ENCODE data around the gene PLEKHA7.

The PLEKHA7 gene

DNA sequence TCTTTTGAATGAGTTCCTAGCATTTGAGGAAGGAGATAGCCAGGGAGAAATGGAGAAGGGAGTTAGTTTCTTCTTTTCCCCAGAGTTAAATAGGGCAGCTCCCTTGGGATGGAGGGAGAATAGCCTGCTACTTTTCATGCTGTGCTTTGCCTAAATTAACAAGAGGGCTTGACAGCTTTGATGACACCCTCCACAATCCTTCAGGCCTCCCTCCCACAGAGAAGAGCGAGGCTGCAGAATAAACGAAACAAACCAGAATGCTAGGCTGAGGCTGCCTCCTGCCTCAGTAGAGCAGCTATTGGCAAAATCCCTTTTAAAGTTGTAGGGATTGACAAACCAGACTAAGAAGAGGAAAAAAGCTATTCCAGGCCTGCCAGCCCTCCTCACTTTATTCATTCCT is 181.2 kb downstream of the PLEKHA7 start:
- in situ Hi-C loops (cut with HindIII; ENCODE audit: low sequenced_read_pairs): no loop called here
- TF ChIP-seq, protein P1, sequence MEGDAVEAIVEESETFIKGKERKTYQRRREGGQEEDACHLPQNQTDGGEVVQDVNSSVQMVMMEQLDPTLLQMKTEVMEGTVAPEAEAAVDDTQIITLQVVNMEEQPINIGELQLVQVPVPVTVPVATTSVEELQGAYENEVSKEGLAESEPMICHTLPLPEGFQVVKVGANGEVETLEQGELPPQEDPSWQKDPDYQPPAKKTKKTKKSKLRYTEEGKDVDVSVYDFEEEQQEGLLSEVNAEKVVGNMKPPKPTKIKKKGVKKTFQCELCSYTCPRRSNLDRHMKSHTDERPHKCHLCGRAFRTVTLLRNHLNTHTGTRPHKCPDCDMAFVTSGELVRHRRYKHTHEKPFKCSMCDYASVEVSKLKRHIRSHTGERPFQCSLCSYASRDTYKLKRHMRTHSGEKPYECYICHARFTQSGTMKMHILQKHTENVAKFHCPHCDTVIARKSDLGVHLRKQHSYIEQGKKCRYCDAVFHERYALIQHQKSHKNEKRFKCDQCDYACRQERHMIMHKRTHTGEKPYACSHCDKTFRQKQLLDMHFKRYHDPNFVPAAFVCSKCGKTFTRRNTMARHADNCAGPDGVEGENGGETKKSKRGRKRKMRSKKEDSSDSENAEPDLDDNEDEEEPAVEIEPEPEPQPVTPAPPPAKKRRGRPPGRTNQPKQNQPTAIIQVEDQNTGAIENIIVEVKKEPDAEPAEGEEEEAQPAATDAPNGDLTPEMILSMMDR (IDR thresholded peaks at IDR 0.05; ENCODE audit: low read depth, low read length, missing control alignments): no peak
- no peak overlapping the region for H3K4me3 ChIP-seq (ENCODE audit: low read depth, low read length)
- DNase-seq (ENCODE audit: low read depth): no peak

DNA sequence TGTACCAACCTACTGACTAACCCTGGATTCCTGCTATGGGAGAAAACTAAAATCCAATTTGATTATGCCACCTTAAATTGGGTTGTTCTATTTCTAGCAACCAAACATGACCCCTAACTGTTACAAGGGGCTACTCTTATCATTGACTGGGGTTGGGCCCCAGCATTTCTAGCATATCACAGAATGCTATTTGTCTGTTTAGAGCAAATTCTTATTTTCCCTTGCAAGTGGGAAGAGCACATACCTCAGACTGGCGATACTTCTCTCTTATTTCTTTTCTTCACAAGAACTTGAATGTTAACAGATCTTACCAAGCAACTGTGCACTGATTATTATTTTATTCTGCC is 182.0 kb downstream of the PLEKHA7 start:
- no peak for DNase-seq (ENCODE audit: low read depth)
- TF ChIP-seq, protein P1 (IDR thresholded peaks at IDR 0.05; ENCODE audit: low read depth, low read length, missing control alignments): no peak
- H3K4me3 ChIP-seq (ENCODE audit: low read depth, low read length): no peak overlapping the region
- in situ Hi-C loops (cut with HindIII; ENCODE audit: low sequenced_read_pairs): no loop called here

DNA sequence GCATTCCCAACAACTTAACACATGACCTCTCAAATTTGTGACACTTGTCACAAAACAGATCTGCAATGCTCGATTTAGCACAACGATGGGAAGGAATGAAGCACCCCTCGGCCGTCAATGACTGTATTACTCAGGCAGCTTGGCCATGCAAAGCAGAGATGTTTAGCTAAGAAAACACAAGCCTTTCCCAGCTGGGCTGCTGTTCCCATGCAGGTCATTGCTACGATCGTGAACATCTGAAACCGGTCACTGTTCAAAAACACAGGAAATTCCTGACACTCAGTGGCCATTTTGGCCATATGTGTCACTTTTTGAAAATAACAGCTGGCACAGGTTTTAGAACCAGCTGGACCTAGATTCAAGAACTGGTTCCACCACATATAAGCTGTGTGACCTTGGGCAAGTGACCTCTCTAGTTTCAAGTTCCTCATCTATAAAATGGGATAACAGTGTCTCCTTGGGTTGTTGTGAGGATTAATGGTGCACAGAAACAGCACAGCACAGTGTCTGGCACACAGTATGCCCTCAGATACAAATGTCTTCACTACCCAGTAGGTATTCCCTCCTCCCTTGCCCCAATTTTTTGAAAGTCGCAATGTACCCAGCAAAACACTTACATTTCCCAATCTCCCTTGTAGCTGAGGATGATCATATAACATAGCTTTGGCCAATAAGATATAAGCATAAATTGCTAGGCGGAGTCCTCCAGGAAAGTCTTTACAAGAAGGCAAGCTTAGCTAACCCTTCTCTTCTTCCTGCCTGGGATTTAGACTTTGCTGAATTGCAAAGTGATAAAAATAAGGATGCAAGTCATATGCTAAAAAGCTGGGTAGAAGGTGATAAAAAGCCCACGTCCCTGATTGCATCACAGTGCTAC is 182.7 kb downstream of the PLEKHA7 start:
- TF ChIP-seq, protein P1 (IDR thresholded peaks at IDR 0.05; ENCODE audit: low read depth, low read length, missing control alignments): no peak
- H3K4me3 ChIP-seq (ENCODE audit: low read depth, low read length): no peak overlapping the region
- no peak for DNase-seq (ENCODE audit: low read depth)
- in situ Hi-C loops (cut with HindIII; ENCODE audit: low sequenced_read_pairs): no loop called here

DNA sequence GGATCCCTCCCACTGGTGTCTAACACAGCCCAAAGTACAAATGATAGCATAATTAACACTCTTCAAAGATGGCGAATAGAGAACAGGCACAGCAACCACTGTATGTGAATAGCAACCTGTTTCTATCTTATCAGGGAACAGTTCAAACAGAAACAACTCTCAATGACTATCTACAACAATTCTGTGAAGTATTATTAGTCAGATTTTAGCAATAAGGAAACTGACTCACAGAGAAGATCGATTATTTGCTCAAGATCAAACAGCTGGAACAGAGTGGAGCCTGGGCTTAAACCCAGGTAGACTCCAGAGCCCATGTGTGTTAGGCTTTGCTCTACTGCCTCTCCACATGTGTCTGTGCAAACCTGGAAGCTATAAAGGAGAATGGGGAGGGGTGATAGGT is 187.1 kb downstream of the PLEKHA7 start:
- in situ Hi-C loops (cut with HindIII; ENCODE audit: low sequenced_read_pairs): no loop called here
- TF ChIP-seq, protein P1 (IDR thresholded peaks at IDR 0.05; ENCODE audit: low read depth, low read length, missing control alignments): no peak
- no peak for DNase-seq (ENCODE audit: low read depth)
- no peak overlapping the region for H3K4me3 ChIP-seq (ENCODE audit: low read depth, low read length)

DNA sequence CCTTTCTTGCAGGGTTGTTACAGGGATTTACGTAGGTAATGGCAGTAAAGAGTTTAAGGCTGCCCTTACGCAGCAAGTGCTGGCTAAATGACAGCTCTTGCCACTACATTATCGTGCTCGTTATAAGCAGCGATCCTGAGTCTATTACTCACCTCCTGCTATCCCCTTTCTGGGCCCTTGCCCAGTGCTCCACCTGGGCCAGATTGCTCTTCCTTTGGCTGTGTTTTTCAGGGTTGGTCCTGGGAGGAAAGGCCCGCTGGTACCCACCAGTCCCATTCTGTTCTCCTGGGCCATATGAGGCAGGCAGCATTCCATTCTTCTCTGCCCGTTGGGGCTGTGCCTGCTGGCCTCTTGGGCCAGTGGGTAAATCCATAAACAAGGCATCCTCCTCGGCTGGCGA is 188.2 kb downstream of the PLEKHA7 start:
- TF ChIP-seq, protein P1 (IDR thresholded peaks at IDR 0.05; ENCODE audit: low read depth, low read length, missing control alignments): no peak
- in situ Hi-C loops (cut with HindIII; ENCODE audit: low sequenced_read_pairs): no loop called here
- no peak overlapping the region for H3K4me3 ChIP-seq (ENCODE audit: low read depth, low read length)
- DNase-seq (ENCODE audit: low read depth): no peak

DNA sequence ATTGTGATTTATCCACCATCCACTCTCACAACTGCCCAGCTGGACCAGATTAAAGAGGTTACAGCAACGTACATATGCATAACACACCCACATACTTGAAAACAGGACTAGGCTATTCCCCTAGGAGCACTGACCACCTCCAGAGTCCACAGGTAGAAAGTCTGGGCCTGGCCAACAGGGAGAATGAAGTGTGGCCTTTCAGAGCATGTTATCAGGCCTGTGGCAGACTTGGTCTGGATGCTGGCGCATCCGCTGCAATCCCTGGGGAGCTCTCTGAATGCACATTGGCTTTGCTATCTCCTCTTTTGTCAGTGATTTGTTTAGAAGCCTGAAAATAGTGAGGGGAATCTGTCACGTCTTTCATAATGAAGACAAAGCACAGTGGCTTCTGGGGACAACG is 189.1 kb downstream of the PLEKHA7 start:
- in situ Hi-C loops (cut with HindIII; ENCODE audit: low sequenced_read_pairs): no loop called here
- H3K4me3 ChIP-seq (ENCODE audit: low read depth, low read length): no peak overlapping the region
- TF ChIP-seq, protein P1 (IDR thresholded peaks at IDR 0.05; ENCODE audit: low read depth, low read length, missing control alignments): no peak
- no peak for DNase-seq (ENCODE audit: low read depth)
